ENCODE measurements around the gene CCDC90B.

Gene CCDC90B

DNA sequence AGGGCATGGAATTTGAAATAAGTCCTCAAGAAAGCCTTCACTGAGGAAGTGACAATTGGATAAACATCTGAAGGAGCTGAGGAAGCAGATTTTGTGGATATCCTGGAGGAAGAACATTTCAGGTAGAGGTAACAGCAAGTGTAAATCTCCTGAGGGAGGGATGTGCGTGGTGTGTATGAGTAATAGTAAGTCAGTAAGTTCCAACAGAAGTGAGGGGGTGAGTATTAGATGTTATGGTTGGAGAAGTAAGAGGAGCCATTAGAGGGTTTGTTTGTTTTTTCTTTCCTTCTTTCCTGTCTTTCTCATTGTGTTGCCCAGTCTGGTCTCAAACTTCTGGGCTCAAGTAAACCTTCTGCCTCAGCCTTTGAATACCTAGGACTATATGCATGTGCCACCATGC, 63.7 kb downstream of the CCDC90B start:
- no peak for ATAC-seq

DNA sequence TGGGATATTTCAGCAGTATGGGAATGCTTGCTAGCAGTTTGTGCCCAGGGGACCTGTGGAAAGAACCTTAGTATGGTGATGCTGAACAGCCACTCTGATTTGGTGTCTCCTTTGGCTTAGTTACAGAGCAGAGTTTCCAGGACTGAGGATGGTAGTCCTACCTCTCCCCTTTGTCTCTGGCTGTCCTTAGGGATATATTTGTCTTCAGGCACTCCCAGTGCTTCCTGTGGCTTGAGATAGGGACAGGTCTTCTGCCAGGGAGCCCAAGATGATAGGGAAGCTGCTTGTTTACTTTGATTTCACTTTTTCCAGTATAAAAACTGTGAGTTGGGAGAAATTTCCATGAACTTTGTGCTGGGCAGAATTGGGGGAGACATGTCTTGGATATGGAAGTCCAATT, 64.5 kb downstream of the CCDC90B start:
- no peak for ATAC-seq

DNA sequence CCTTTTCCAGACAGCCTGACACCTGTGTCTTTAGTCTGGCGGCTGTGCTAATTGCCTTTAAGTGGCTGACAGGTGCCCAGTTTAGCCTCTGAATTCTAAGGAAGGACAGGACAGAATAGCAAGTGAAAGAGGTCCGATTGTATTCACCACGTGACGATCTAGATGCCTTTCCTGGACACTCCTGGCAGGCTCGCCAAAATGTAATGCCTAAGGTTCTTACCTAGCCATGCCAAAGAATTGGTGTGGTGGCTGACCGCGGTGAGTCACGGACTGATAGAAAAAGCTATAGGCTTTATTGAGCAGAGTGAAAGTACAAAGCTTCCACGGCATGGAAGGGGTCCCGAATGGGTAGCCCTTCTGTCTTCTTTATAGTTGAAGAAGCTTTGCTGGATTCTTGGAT, 65.9 kb downstream of the CCDC90B start:
- ATAC-seq = no peak

DNA sequence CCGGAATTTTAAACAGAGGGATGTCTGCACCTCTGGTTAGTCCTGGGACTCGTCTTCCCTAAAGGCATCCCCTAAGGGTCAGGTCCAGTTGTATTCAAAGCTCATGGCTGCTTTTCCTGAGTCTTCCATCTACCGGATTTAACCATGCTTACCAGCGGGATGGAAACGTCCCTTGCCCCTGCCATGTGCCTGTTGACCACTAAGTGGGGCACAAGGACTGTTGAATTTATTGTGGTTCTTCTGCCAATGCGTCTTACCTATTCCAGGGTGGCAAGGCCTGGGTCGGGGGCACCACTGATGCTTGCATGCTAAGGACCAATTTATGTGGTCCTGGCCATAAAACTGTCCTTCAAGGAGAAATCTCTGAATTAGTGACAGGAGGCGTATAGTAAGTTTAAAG, 67.1 kb downstream of the CCDC90B start:
- no peak for ATAC-seq

Measured in activated CD4-positive, CD25-positive, alpha-beta regulatory T cell treated with anti-CD3 and anti-CD28 coated beads, Interleukin-2, amount 50 U/mL, for 24 hours (primary cell).